CD4-positive, alpha-beta T cell (primary cell): Measurements from ENCODE around the gene USF2. TPM values are rescaled to one million over a fixed set of nuclear protein-coding genes. Genes with fewer than 3 reads are reported as not detected.

ENCODE experiments used
- ATAC-seq: fragments of 200-7000 bp; cut with Tn5 transposase; one replicate; pipeline ENCODE4 v1.10.0; 2022; ENCODE audit warnings: mild to moderate bottlenecking; ENCODE audit not compliant: poor library complexity
- CTCF ChIA-PET: fragments of 350-600 bp; sonication (Branson Sonifier 250); formaldehyde crosslinking; loops from one replicate; lab custom pipeline; 2021; ENCODE audit warnings: antibody characterized with exemption, inconsistent platforms; lab: Charles Lee
- POLR2A ChIA-PET: fragments of 350-600 bp; sonication (Branson Sonifier 250); formaldehyde crosslinking; loops from one replicate; lab custom pipeline; 2021; ENCODE audit warnings: antibody characterized with exemption, inconsistent platforms; lab: Charles Lee
- DNase-seq, 14 experiments: peaks; one replicate each; pipeline ENCODE4 v3.0.0-alpha.2; 2013 to 2020; ENCODE audit warnings: mixed read lengths in 2 of 14
- H3K27ac ChIP-seq, 2 donors: one replicate each; pipeline versions ENCODE4 v1.5.1 to v1.7.0; 2013; ENCODE audit warnings: low read length in 2 of 2, low read depth in 1 of 2, mild to moderate bottlenecking in 1 of 2
- H3K27me3 ChIP-seq, 2 experiments: 1 replicate in 1 of 2; 2 replicates in 1 of 2; pipeline versions ENCODE4 v1.6.1 to v1.7.0; 2013; ENCODE audit warnings: low read length in 2 of 2, control low read depth in 1 of 2, mild to moderate bottlenecking in 1 of 2, moderate library complexity in 1 of 2; ENCODE audit not compliant: insufficient read depth in 2 of 2, control insufficient read depth in 1 of 2
- H3K36me3 ChIP-seq: one replicate; pipeline ENCODE4 v1.6.1; 2013; ENCODE audit warnings: low read length, control low read depth; ENCODE audit not compliant: insufficient read depth
- H3K4me1 ChIP-seq: one replicate; pipeline ENCODE4 v1.6.1; 2013; ENCODE audit warnings: low read length, control low read depth; ENCODE audit not compliant: insufficient read depth
- H3K4me3 ChIP-seq: one replicate; pipeline ENCODE4 v1.5.1; 2013; ENCODE audit warnings: mild to moderate bottlenecking, low read length, moderate library complexity
- H3K9me3 ChIP-seq, 2 experiments: 1 replicate in 1 of 2; 2 replicates in 1 of 2; pipeline versions ENCODE4 v1.6.1 to v1.7.0; 2013; ENCODE audit warnings: low read length in 2 of 2, mild to moderate bottlenecking in 2 of 2, control low read depth in 1 of 2, moderate library complexity in 1 of 2; ENCODE audit not compliant: control insufficient read depth in 1 of 2, insufficient read depth in 1 of 2
- H3K27ac Mint-ChIP-seq: one replicate; pipeline ENCODE4 v1.8.0; 2020; ENCODE audit warnings: mixed read lengths
- H3K27me3 Mint-ChIP-seq: one replicate; pipeline ENCODE4 v1.8.0; 2021; ENCODE audit warnings: mixed read lengths
- H3K36me3 Mint-ChIP-seq: one replicate; pipeline ENCODE4 v1.8.0; 2021; ENCODE audit warnings: low read depth, mixed read lengths
- H3K4me1 Mint-ChIP-seq: one replicate; pipeline ENCODE4 v1.8.0; 2021; ENCODE audit warnings: low read depth, mixed read lengths
- H3K4me3 Mint-ChIP-seq: one replicate; pipeline ENCODE4 v1.8.0; 2020; ENCODE audit warnings: mild to moderate bottlenecking, mixed read lengths
- H3K9me3 Mint-ChIP-seq: one replicate; pipeline ENCODE4 v1.8.0; 2020; ENCODE audit warnings: mixed read lengths
- intact Hi-C, 2 experiments: fragments of 100-400 bp; cut with DNase I in 1 of 2; cut with micrococcal nuclease in 1 of 2; formaldehyde crosslinking; loops; one replicate each; pipeline versions ENCODE4 v1.15.1 to v1.9.0; 2023 to 2025; cut with DNase I, micrococcal nuclease
- total RNA-seq, 174 experiments: library from RNA in 2 of 174; stranded (reverse) in 2 of 174; gene quantifications; one replicate each; pipeline ENCODE4 v1.2.3 and lab custom pipeline; 2021 to 2026
- TF ChIP-seq, protein P1 (sequence below): fragments of 200-600 bp; IDR thresholded peaks from one replicate; pipeline ENCODE4 v1.8.0; 2022; ENCODE audit warnings: antibody characterized with exemption, mild to moderate bottlenecking

Gene USF2
- total RNA-seq, 2 experiments from 2014 or later: 335 to 344 TPM

DNA sequence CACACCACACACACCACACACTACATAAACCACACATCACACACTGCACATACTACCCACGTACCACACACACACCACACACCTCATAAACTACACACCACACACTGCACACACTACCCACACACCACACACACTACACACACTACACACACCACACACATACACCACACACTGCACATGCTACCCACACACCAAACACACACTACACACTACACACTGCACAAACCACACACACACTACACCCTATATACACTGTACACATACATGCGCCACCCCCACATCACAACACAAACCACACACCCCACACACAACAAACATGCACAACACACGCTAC, 28.7 kb downstream of the USF2 start:
- ATAC-seq: no peak
- peaks cover 17% of the 10 kb centered on the region for H3K4me1 ChIP-seq
- H3K36me3 ChIP-seq: no peaks in the 10 kb centered on the region
- ChIA-PET POLR2A (no interaction called here), CTCF (no interaction called here)
- H3K9me3 ChIP-seq: no peaks in the 10 kb centered on the region
- TF ChIP-seq, protein P1, sequence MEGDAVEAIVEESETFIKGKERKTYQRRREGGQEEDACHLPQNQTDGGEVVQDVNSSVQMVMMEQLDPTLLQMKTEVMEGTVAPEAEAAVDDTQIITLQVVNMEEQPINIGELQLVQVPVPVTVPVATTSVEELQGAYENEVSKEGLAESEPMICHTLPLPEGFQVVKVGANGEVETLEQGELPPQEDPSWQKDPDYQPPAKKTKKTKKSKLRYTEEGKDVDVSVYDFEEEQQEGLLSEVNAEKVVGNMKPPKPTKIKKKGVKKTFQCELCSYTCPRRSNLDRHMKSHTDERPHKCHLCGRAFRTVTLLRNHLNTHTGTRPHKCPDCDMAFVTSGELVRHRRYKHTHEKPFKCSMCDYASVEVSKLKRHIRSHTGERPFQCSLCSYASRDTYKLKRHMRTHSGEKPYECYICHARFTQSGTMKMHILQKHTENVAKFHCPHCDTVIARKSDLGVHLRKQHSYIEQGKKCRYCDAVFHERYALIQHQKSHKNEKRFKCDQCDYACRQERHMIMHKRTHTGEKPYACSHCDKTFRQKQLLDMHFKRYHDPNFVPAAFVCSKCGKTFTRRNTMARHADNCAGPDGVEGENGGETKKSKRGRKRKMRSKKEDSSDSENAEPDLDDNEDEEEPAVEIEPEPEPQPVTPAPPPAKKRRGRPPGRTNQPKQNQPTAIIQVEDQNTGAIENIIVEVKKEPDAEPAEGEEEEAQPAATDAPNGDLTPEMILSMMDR: no peak
- intact Hi-C loops: no loop called here
- H3K4me1 Mint-ChIP-seq: peaks cover 7% of the 10 kb centered on the region
- no peak overlapping the region for H3K4me3 Mint-ChIP-seq
- H3K4me3 ChIP-seq: no peak overlapping the region
- no peak overlapping the region for H3K27ac Mint-ChIP-seq
- H3K27ac ChIP-seq: no peak overlapping the region
- no peaks in the 10 kb centered on the region for H3K27me3 ChIP-seq
- no peaks in the 10 kb centered on the region for H3K36me3 Mint-ChIP-seq
- H3K27me3 Mint-ChIP-seq: no peaks in the 10 kb centered on the region
- DNase-seq: no peak
- H3K9me3 Mint-ChIP-seq: no peaks in the 10 kb centered on the region

DNA sequence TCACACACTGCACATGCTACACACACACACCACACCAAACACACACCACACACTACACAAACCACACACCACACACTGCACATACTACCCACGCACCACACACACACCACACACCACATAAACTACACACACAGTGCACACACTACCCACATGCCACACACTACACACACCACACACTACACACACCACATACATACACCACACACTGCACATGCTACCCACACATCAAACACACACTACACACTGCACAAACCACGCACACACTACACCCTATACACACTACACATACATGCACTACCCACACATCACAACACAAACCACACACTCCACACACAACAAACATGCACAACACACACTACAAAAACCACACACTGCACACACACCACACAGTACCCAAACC, 29.2 kb downstream of the USF2 start:
- no peaks in the 10 kb centered on the region for H3K27me3 Mint-ChIP-seq
- ATAC-seq (no peak), DNase-seq (no peak)
- H3K4me1 Mint-ChIP-seq: peaks cover 7% of the 10 kb centered on the region
- ChIA-PET CTCF (no interaction called here), POLR2A (no interaction called here)
- no peak overlapping the region for H3K27ac ChIP-seq
- no peaks in the 10 kb centered on the region for H3K9me3 Mint-ChIP-seq
- no peaks in the 10 kb centered on the region for H3K36me3 Mint-ChIP-seq
- no peaks in the 10 kb centered on the region for H3K27me3 ChIP-seq
- H3K4me3 ChIP-seq: no peak overlapping the region
- H3K27ac Mint-ChIP-seq: no peak overlapping the region
- TF ChIP-seq, protein P1: no peak
- no peaks in the 10 kb centered on the region for H3K36me3 ChIP-seq
- intact Hi-C loops: no loop called here
- peaks cover 17% of the 10 kb centered on the region for H3K4me1 ChIP-seq
- no peaks in the 10 kb centered on the region for H3K9me3 ChIP-seq
- H3K4me3 Mint-ChIP-seq: no peak overlapping the region

DNA sequence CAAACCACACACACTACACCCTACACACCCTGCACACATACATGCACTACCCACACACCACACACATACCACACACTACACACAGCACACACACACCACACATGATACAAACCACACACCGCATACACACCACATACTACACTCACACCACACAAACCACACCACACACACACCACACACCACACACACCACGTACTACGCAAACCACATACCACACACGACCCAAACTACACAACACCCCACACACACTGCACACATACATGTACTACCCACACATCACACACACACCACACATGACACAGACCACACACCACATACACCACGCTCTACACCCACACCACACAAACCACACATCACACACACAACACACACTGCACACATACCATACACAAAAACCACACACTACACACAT, 29.8 kb downstream of the USF2 start:
- no peaks in the 10 kb centered on the region for H3K9me3 ChIP-seq
- ChIA-PET CTCF (no interaction called here), POLR2A (no interaction called here)
- Mint-ChIP-seq H3K9me3 (no peaks in the 10 kb centered on the region), H3K36me3 (no peaks in the 10 kb centered on the region), H3K4me1 (peaks cover 7% of the 10 kb centered on the region), H3K27ac (no peak overlapping the region), H3K27me3 (no peaks in the 10 kb centered on the region), H3K4me3 (no peak overlapping the region)
- H3K27me3 ChIP-seq: no peaks in the 10 kb centered on the region
- peaks cover 17% of the 10 kb centered on the region for H3K4me1 ChIP-seq
- ATAC-seq: no peak
- no peaks in the 10 kb centered on the region for H3K36me3 ChIP-seq
- intact Hi-C loops: no loop called here
- H3K27ac ChIP-seq: no peak overlapping the region
- no peak overlapping the region for H3K4me3 ChIP-seq
- no peak for DNase-seq
- TF ChIP-seq, protein P1: no peak
